PFSK-1 (cell line): ENCODE measurements around the gene ATL3.

ENCODE experiments used
- FOXP2 ChIP-seq: optimal IDR thresholded peaks from 2 replicates; pipeline ENCODE3; 2011; ENCODE audit warnings: borderline replicate concordance, control low read depth, inconsistent platforms; ENCODE audit not compliant: insufficient read depth; ENCODE audit errors: extremely low read length, extremely low read depth
- POLR2AphosphoS5 ChIP-seq: IDR thresholded peaks from 2 replicates; pipeline ENCODE4 v1.6.1; 2012; ENCODE audit warnings: low read depth, mild to moderate bottlenecking, control low read depth, low read length, moderate library complexity
- SIN3A ChIP-seq: IDR thresholded peaks from 2 replicates; pipeline ENCODE4 v1.6.1; 2012; ENCODE audit warnings: mild to moderate bottlenecking, low read length, moderate library complexity, borderline replicate concordance; ENCODE audit not compliant: insufficient read depth
- TAF1 ChIP-seq: IDR thresholded peaks from 2 replicates; pipeline ENCODE4 v1.6.1; 2012; ENCODE audit warnings: low read length, control low read depth, borderline replicate concordance; ENCODE audit not compliant: insufficient read depth
- TF ChIP-seq, protein P1 (sequence below), 2 experiments: IDR thresholded peaks; 2 replicates each; pipeline versions ENCODE4 v1.6.1 to v1.8.0; 2011 to 2012; ENCODE audit warnings: low read depth in 2 of 2, low read length in 2 of 2, control low read depth in 1 of 2, inconsistent platforms in 1 of 2, mild to moderate bottlenecking in 1 of 2, moderate library complexity in 1 of 2; ENCODE audit not compliant: insufficient read depth in 1 of 2

Gene ATL3

DNA sequence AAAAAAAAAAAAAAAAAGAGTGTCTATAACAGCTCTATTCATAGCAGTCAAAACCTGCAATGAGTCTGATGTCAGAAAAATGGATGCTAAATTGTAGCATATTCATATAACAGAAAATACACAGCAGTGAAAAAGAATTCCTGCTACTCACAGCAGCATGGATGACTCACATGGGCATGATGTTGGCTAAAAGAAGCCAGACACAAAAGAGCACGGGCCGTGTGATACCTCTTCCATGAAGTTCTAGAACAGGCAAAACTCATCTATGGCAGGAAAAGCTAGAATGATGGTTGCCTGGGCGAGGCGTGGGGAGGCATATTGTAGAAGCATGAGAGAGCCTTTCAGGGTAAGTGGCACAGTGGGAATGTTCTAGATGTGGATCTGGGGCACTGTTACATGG lies 75.9 kb downstream of the ATL3 start:
- TF ChIP-seq POLR2AphosphoS5 = no peak
- TF ChIP-seq, protein P1, sequence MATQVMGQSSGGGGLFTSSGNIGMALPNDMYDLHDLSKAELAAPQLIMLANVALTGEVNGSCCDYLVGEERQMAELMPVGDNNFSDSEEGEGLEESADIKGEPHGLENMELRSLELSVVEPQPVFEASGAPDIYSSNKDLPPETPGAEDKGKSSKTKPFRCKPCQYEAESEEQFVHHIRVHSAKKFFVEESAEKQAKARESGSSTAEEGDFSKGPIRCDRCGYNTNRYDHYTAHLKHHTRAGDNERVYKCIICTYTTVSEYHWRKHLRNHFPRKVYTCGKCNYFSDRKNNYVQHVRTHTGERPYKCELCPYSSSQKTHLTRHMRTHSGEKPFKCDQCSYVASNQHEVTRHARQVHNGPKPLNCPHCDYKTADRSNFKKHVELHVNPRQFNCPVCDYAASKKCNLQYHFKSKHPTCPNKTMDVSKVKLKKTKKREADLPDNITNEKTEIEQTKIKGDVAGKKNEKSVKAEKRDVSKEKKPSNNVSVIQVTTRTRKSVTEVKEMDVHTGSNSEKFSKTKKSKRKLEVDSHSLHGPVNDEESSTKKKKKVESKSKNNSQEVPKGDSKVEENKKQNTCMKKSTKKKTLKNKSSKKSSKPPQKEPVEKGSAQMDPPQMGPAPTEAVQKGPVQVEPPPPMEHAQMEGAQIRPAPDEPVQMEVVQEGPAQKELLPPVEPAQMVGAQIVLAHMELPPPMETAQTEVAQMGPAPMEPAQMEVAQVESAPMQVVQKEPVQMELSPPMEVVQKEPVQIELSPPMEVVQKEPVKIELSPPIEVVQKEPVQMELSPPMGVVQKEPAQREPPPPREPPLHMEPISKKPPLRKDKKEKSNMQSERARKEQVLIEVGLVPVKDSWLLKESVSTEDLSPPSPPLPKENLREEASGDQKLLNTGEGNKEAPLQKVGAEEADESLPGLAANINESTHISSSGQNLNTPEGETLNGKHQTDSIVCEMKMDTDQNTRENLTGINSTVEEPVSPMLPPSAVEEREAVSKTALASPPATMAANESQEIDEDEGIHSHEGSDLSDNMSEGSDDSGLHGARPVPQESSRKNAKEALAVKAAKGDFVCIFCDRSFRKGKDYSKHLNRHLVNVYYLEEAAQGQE (IDR thresholded peaks at IDR 0.05; ENCODE audit: insufficient read depth in 1 of 2, low read depth in 2 of 2, low read length in 2 of 2) = no peak
- no peak for TF ChIP-seq FOXP2
- TF ChIP-seq TAF1 = no peak

- TF ChIP-seq POLR2AphosphoS5 = no peak
- TF ChIP-seq, protein P1 (IDR thresholded peaks at IDR 0.05; ENCODE audit: insufficient read depth in 1 of 2, low read depth in 2 of 2, low read length in 2 of 2) = peak; percentile 80 to 94
Measured at GRCh38 chr11:63592975-63593395, 78.2 kb downstream of the ATL3 start.

DNA sequence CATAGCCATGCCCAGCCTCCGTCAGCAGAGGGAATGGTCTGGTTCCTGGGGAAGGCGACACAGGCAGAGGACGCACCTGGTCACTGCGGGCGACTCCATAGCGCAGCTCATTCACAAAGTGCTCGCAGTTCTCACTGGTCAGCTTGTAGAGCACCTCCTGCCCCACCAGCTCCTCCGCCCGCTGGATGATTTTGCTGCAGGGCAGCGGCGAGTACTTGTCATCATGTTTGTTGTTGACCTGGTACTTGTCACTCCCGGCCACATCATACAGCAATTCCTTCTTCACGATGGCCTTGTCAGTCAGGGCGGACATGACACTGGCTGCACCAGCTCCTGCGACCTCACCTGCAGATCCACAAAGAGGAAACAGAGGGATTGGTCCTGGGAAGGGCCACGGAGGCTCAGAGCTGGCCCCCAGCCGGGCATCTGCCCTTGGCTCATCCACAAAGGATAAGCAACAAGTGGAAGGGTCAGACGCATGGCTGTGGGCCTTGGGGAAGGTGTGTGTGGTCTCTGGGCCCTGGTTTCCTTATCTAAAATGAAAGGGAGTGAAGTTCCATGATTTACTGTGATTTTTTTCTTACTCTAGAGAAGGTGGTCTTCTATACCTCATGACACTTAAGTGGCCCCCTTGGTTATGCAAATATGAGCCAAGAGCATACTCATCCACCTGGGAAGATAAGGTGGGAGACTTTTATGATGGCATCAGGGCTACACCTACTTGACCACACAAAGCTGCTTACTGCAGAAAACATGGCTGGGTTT lies 81.0 kb downstream of the ATL3 start:
- TF ChIP-seq, protein P1 (IDR thresholded peaks at IDR 0.05; ENCODE audit: insufficient read depth in 1 of 2, low read depth in 2 of 2, low read length in 2 of 2) = no peak
- TF ChIP-seq FOXP2 (no peak), SIN3A (no peak), TAF1 (no peak), POLR2AphosphoS5 (no peak)

GRCh38 chr11:63589000-63589399 lies 82.2 kb downstream of the ATL3 start:
- TF ChIP-seq TAF1 (no peak), SIN3A (no peak), POLR2AphosphoS5 (no peak), FOXP2 (no peak)
- TF ChIP-seq, protein P1 (IDR thresholded peaks at IDR 0.05; ENCODE audit: insufficient read depth in 1 of 2, low read depth in 2 of 2, low read length in 2 of 2) = no peak
